Sigmoid colon (tissue), 4 donors: ENCODE results near the gene TMEM184B.

Source experiments
- EP300 ChIP-seq, 4 donors: sonication (generic); formaldehyde crosslinking; IDR thresholded peaks; one replicate each; pipeline ENCODE4 v1.6.1; 2017; ENCODE audit warnings: antibody characterized with exemption in 4 of 4
- POLR2AphosphoS5 ChIP-seq, 4 donors: sonication (generic); formaldehyde crosslinking; IDR thresholded peaks; one replicate each; pipeline ENCODE4 v1.6.1; 2017; ENCODE audit warnings: antibody characterized with exemption in 4 of 4
- TF ChIP-seq, protein P1 (sequence below), 4 experiments: fragments of 450-650 bp in 3 of 4; fragments of 200-600 bp in 1 of 4; IDR thresholded peaks; one replicate each; pipeline ENCODE4 v1.5.1; 2016 to 2019; ENCODE audit warnings: antibody characterized with exemption in 4 of 4, mild to moderate bottlenecking in 3 of 4, moderate library complexity in 2 of 4

DNA sequence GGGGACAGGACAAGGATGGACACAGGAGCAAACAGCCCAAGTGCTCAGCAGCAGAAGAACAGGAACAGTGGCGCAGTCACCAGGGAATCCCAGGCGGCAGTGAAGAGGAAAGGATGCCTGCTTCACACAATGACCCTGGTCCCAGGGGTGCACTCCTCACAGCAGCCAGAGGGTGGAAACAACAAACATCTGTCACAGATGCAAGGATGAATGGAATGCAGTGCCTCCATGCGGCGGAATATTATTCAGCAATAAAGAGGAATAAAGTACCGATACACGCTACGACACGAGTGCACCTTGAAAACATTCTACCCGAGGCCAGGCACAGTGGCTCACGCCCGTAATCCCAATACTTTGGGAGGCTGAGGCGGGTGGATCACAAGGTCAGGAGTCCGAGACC is 31.7 kb upstream of the TMEM184B start:
- TF ChIP-seq POLR2AphosphoS5 (IDR thresholded peaks at IDR 0.05): no peak
- TF ChIP-seq, protein P1, sequence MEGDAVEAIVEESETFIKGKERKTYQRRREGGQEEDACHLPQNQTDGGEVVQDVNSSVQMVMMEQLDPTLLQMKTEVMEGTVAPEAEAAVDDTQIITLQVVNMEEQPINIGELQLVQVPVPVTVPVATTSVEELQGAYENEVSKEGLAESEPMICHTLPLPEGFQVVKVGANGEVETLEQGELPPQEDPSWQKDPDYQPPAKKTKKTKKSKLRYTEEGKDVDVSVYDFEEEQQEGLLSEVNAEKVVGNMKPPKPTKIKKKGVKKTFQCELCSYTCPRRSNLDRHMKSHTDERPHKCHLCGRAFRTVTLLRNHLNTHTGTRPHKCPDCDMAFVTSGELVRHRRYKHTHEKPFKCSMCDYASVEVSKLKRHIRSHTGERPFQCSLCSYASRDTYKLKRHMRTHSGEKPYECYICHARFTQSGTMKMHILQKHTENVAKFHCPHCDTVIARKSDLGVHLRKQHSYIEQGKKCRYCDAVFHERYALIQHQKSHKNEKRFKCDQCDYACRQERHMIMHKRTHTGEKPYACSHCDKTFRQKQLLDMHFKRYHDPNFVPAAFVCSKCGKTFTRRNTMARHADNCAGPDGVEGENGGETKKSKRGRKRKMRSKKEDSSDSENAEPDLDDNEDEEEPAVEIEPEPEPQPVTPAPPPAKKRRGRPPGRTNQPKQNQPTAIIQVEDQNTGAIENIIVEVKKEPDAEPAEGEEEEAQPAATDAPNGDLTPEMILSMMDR (IDR thresholded peaks at IDR 0.05): no peak
- TF ChIP-seq EP300 (IDR thresholded peaks at IDR 0.05): no peak
